ENCODE results near the gene LIMD2.

DNA sequence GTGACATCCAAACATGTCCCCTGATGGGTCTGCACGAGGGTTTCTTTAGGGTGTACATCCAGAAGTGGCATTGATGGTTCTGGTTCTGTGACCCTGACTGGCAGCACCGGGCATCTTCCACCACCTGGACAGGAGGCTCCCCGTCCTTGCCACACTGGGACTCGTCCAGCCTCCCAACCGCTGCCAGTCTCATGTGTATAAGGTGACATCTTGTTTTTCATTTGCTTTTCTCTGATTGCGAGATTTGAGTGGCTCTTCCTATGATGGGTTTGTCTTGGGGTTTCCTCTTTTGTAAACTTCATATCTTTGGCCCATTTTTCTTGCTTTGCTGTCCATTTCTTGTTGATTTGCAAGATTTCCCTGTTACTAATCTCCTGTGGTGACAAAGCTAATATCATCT, 9.2 kb upstream of the LIMD2 start:
- TF ChIP-seq, protein P1, sequence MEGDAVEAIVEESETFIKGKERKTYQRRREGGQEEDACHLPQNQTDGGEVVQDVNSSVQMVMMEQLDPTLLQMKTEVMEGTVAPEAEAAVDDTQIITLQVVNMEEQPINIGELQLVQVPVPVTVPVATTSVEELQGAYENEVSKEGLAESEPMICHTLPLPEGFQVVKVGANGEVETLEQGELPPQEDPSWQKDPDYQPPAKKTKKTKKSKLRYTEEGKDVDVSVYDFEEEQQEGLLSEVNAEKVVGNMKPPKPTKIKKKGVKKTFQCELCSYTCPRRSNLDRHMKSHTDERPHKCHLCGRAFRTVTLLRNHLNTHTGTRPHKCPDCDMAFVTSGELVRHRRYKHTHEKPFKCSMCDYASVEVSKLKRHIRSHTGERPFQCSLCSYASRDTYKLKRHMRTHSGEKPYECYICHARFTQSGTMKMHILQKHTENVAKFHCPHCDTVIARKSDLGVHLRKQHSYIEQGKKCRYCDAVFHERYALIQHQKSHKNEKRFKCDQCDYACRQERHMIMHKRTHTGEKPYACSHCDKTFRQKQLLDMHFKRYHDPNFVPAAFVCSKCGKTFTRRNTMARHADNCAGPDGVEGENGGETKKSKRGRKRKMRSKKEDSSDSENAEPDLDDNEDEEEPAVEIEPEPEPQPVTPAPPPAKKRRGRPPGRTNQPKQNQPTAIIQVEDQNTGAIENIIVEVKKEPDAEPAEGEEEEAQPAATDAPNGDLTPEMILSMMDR (conservative IDR thresholded peaks at IDR 0.05 in 1 of 2, IDR thresholded peaks at IDR 0.05 in 1 of 2; ENCODE audit: extremely low read depth in 1 of 2, insufficient read depth in 1 of 2, low read depth in 1 of 2, low read length in 2 of 2) = no peak
- TF ChIP-seq EZH2 (IDR thresholded peaks at IDR 0.05; ENCODE audit: borderline replicate concordance, low read length) = no peak

Data from mammary epithelial cell (primary cell).